A673 (cell line): ENCODE measurements around the gene TMEM39A. TPM values are rescaled to one million over a fixed set of nuclear protein-coding genes. Genes with fewer than 3 reads are reported as not detected.

Experiments
- BruUV-seq: library from RNA; stranded (reverse); fragments of 400-500 nt; replicated peaks from 2 replicates; lab custom pipeline; 2021; lab: Mats Ljungman, UMichigan
- CTCF ChIA-PET: fragments of 300-600 bp; sonication (Branson Sonifier 250); formaldehyde crosslinking; loops from one replicate; lab custom pipeline; 2022; ENCODE audit warnings: antibody characterized with exemption; lab: Charles Lee
- POLR2A ChIA-PET: fragments of 300-600 bp; sonication (Branson Sonifier 250); formaldehyde crosslinking; loops from one replicate; lab custom pipeline; 2022; ENCODE audit warnings: antibody characterized with exemption; ENCODE audit not compliant: low non-redundant PET; lab: Charles Lee
- DNase-seq: peaks from one replicate; pipeline ENCODE4 v3.0.0-alpha.2; 2015; ENCODE audit warnings: low spot score
- H3K27ac ChIP-seq: fragments of 200-600 bp; sonication (generic); 2 replicates; pipeline ENCODE4 v1.5.1; 2016; ENCODE audit warnings: mixed run types, low read depth, mild to moderate bottlenecking, mixed read lengths, antibody characterized with exemption, low read length; ENCODE audit not compliant: poor library complexity, severe bottlenecking
- H3K27me3 ChIP-seq: fragments of 200-600 bp; sonication (generic); replicated peaks from 2 replicates; pipeline ENCODE4 v1.6.1; 2017; ENCODE audit warnings: mixed run types, low read depth, mild to moderate bottlenecking, mixed read lengths, antibody characterized with exemption, low read length; ENCODE audit not compliant: insufficient read depth, poor library complexity
- H3K36me3 ChIP-seq: fragments of 200-600 bp; sonication (generic); 2 replicates; pipeline ENCODE4 v1.6.1; 2016; ENCODE audit warnings: mixed run types, mild to moderate bottlenecking, mixed read lengths, antibody characterized with exemption, low read length; ENCODE audit not compliant: insufficient read depth, poor library complexity, severe bottlenecking
- H3K4me1 ChIP-seq: fragments of 200-600 bp; sonication (generic); 2 replicates; pipeline ENCODE4 v1.6.1; 2017; ENCODE audit warnings: mixed run types, mild to moderate bottlenecking, mixed read lengths, antibody characterized with exemption, low read length; ENCODE audit not compliant: insufficient read depth, poor library complexity, severe bottlenecking
- H3K4me3 ChIP-seq: fragments of 200-600 bp; sonication (generic); 2 replicates; pipeline ENCODE4 v1.5.1; 2016; ENCODE audit warnings: low read depth, mixed run types, mild to moderate bottlenecking, mixed read lengths, low read length; ENCODE audit not compliant: poor library complexity, severe bottlenecking
- H3K9me3 ChIP-seq: fragments of 200-600 bp; sonication (generic); 2 replicates; pipeline ENCODE4 v1.6.1; 2016; ENCODE audit warnings: mixed run types, low read depth, mild to moderate bottlenecking, mixed read lengths, antibody characterized with exemption, low read length; ENCODE audit not compliant: poor library complexity, severe bottlenecking
- CTCF ChIP-seq: fragments of 300-800, 200-600 bp; sonication (generic); conservative IDR thresholded peaks from 2 replicates; pipeline ENCODE4 v1.5.1; 2017; ENCODE audit warnings: low read depth, mild to moderate bottlenecking, antibody characterized with exemption, low read length, moderate library complexity, mixed read lengths
- EZH2 ChIP-seq: fragments of 200-600 bp; sonication (generic); IDR thresholded peaks from 2 replicates; pipeline ENCODE4 v1.6.1; 2017; ENCODE audit warnings: borderline replicate concordance, low read depth, mild to moderate bottlenecking, mixed read lengths, antibody characterized with exemption, low read length; ENCODE audit not compliant: poor library complexity, severe bottlenecking
- intact Hi-C: fragments of 100-400 bp; cut with micrococcal nuclease; formaldehyde crosslinking; loops from one replicate; pipeline ENCODE4 v1.10.0; 2022; ENCODE audit not compliant: unreplicated experiment
- total RNA-seq: library from RNA; stranded (reverse); gene quantifications from 2 replicates; pipeline ENCODE4 v1.2.3, GENCODE V29; 2021

The TMEM39A gene
- total RNA-seq, 1 experiment from 2014 or later: 37.0 TPM

- no peak for TF ChIP-seq EZH2
- no peak for TF ChIP-seq CTCF
- intact Hi-C loops: no loop called here
- ChIA-PET POLR2A (no interaction called here), CTCF (no interaction called here)
- H3K27me3 ChIP-seq: no peaks in the 10 kb centered on the region
- H3K36me3 ChIP-seq: peaks cover 89% of the 10 kb centered on the region
- H3K27ac ChIP-seq: no peak overlapping the region
- no peak for DNase-seq
- H3K4me1 ChIP-seq: no peaks in the 10 kb centered on the region
- no TSS peak for BruUV-seq
- H3K4me3 ChIP-seq: no peak overlapping the region
- no peaks in the 10 kb centered on the region for H3K9me3 ChIP-seq
Observed at GRCh38 chr3:119453822-119454221, 9.6 kb downstream of the TMEM39A start.

GRCh38 chr3:119444590-119444989 is 18.8 kb downstream of the TMEM39A start:
- no TSS peak for BruUV-seq
- CTCF ChIA-PET: no interaction called here
- H3K4me1 ChIP-seq: no peaks in the 10 kb centered on the region
- POLR2A ChIA-PET: no interaction called here
- TF ChIP-seq EZH2: no peak
- no peak for TF ChIP-seq CTCF
- H3K36me3 ChIP-seq: peaks cover 50% of the 10 kb centered on the region
- no peaks in the 10 kb centered on the region for H3K9me3 ChIP-seq
- no peak overlapping the region for H3K4me3 ChIP-seq
- no peaks in the 10 kb centered on the region for H3K27me3 ChIP-seq
- intact Hi-C loops: no loop called here
- H3K27ac ChIP-seq: no peak overlapping the region
- DNase-seq: no peak

- no TSS peak for BruUV-seq
- CTCF ChIA-PET: no interaction called here
- H3K4me3 ChIP-seq: no peak overlapping the region
- H3K9me3 ChIP-seq: no peaks in the 10 kb centered on the region
- intact Hi-C loops: no loop called here
- TF ChIP-seq CTCF (no peak), EZH2 (no peak)
- no peaks in the 10 kb centered on the region for H3K27me3 ChIP-seq
- H3K4me1 ChIP-seq: no peaks in the 10 kb centered on the region
- POLR2A ChIA-PET: no interaction called here
- peaks cover 44% of the 10 kb centered on the region for H3K36me3 ChIP-seq
- no peak overlapping the region for H3K27ac ChIP-seq
- no peak for DNase-seq
Observed at GRCh38 chr3:119443179-119443578, 20.2 kb downstream of the TMEM39A start.
